Measurements from ENCODE around the gene ILF3.

GRCh38 chr19:10701955-10702525 lies 47.9 kb downstream of the ILF3 start:
- TF ChIP-seq, protein P1, sequence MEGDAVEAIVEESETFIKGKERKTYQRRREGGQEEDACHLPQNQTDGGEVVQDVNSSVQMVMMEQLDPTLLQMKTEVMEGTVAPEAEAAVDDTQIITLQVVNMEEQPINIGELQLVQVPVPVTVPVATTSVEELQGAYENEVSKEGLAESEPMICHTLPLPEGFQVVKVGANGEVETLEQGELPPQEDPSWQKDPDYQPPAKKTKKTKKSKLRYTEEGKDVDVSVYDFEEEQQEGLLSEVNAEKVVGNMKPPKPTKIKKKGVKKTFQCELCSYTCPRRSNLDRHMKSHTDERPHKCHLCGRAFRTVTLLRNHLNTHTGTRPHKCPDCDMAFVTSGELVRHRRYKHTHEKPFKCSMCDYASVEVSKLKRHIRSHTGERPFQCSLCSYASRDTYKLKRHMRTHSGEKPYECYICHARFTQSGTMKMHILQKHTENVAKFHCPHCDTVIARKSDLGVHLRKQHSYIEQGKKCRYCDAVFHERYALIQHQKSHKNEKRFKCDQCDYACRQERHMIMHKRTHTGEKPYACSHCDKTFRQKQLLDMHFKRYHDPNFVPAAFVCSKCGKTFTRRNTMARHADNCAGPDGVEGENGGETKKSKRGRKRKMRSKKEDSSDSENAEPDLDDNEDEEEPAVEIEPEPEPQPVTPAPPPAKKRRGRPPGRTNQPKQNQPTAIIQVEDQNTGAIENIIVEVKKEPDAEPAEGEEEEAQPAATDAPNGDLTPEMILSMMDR (IDR thresholded peaks at IDR 0.05) = no peak; the same call in 1 of the 2 replicates
- TF ChIP-seq REST (IDR thresholded peaks at IDR 0.05; ENCODE audit: insufficient read depth in 1 of 2, low read depth in 2 of 2, low read length in 1 of 2) = peak in 1 of 2 experiments; percentile 70; a peak in 2 of 4 replicates
